Activated naive CD8-positive, alpha-beta T cell treated with anti-CD3 and anti-CD28 coated beads for 36 hours (primary cell): ENCODE data around the gene COL4A6. TPM values are rescaled to one million over a fixed set of nuclear protein-coding genes. Genes with fewer than 3 reads are reported as not detected.

ENCODE experiments used
- DNase-seq: peaks from one replicate; pipeline ENCODE4 v3.0.0; 2021
- H3K27ac Mint-ChIP-seq: one replicate; pipeline ENCODE4 v1.8.0; 2022; ENCODE audit warnings: mild to moderate bottlenecking, moderate library complexity, mixed read lengths
- H3K27me3 Mint-ChIP-seq: one replicate; pipeline ENCODE4 v1.8.0; 2022; ENCODE audit warnings: mild to moderate bottlenecking, mixed read lengths
- H3K36me3 Mint-ChIP-seq: one replicate; pipeline ENCODE4 v1.8.0; 2021; ENCODE audit warnings: mild to moderate bottlenecking, mixed read lengths
- H3K4me1 Mint-ChIP-seq: one replicate; pipeline ENCODE4 v1.8.0; 2021; ENCODE audit warnings: mixed read lengths
- H3K4me3 Mint-ChIP-seq: one replicate; pipeline ENCODE4 v1.8.0; 2022; ENCODE audit warnings: mild to moderate bottlenecking, moderate library complexity, mixed read lengths
- H3K9me3 Mint-ChIP-seq: one replicate; pipeline ENCODE4 v1.8.0; 2022; ENCODE audit warnings: mixed read lengths
- total RNA-seq, 2 experiments: library from RNA; stranded (reverse); gene quantifications; one replicate each; pipeline ENCODE4 v1.2.3, GENCODE V29; 2021

COL4A6 gene
- total RNA-seq, 2 experiments from 2014 or later: not detected

- Mint-ChIP-seq H3K27ac (no peak overlapping the region), H3K9me3 (no peaks in the 10 kb centered on the region), H3K36me3 (no peaks in the 10 kb centered on the region), H3K4me3 (no peak overlapping the region), H3K4me1 (no peaks in the 10 kb centered on the region), H3K27me3 (no peaks in the 10 kb centered on the region)
- no peak for DNase-seq
Observed at GRCh38 chrX:108316456-108316855, 121.8 kb downstream of the COL4A6 start.

GRCh38 chrX:108313669-108314068 lies 124.6 kb downstream of the COL4A6 start:
- no peaks in the 10 kb centered on the region for H3K4me1 Mint-ChIP-seq
- no peak overlapping the region for H3K27ac Mint-ChIP-seq
- H3K4me3 Mint-ChIP-seq: no peak overlapping the region
- no peaks in the 10 kb centered on the region for H3K9me3 Mint-ChIP-seq
- no peaks in the 10 kb centered on the region for H3K36me3 Mint-ChIP-seq
- no peak for DNase-seq
- H3K27me3 Mint-ChIP-seq: no peaks in the 10 kb centered on the region

GRCh38 chrX:108312957-108313356 lies 125.3 kb downstream of the COL4A6 start:
- no peak overlapping the region for H3K27ac Mint-ChIP-seq

GRCh38 chrX:108312011-108312410 lies 126.2 kb downstream of the COL4A6 start:
- DNase-seq: no peak
- no peak overlapping the region for H3K27ac Mint-ChIP-seq
- no peak overlapping the region for H3K4me3 Mint-ChIP-seq
- H3K36me3 Mint-ChIP-seq: no peaks in the 10 kb centered on the region
- no peaks in the 10 kb centered on the region for H3K9me3 Mint-ChIP-seq
- no peaks in the 10 kb centered on the region for H3K4me1 Mint-ChIP-seq
- H3K27me3 Mint-ChIP-seq: no peaks in the 10 kb centered on the region

More at GRCh38 chrX:108312957-108313356, 125.3 kb downstream of the COL4A6 start:
- no peaks in the 10 kb centered on the region for H3K27me3 Mint-ChIP-seq
- H3K36me3 Mint-ChIP-seq: no peaks in the 10 kb centered on the region
- DNase-seq: no peak
- no peak overlapping the region for H3K4me3 Mint-ChIP-seq
- H3K4me1 Mint-ChIP-seq: no peaks in the 10 kb centered on the region
- no peaks in the 10 kb centered on the region for H3K9me3 Mint-ChIP-seq

GRCh38 chrX:108310506-108310905 lies 127.7 kb downstream of the COL4A6 start:
- H3K27ac Mint-ChIP-seq: no peak overlapping the region
- no peaks in the 10 kb centered on the region for H3K4me1 Mint-ChIP-seq

GRCh38 chrX:108309144-108309543 lies 129.1 kb downstream of the COL4A6 start:
- Mint-ChIP-seq H3K4me1 (no peaks in the 10 kb centered on the region), H3K27ac (no peak overlapping the region), H3K27me3 (no peaks in the 10 kb centered on the region), H3K4me3 (no peak overlapping the region), H3K9me3 (no peaks in the 10 kb centered on the region), H3K36me3 (no peaks in the 10 kb centered on the region)
- no peak for DNase-seq

More at GRCh38 chrX:108310506-108310905, 127.7 kb downstream of the COL4A6 start:
- Mint-ChIP-seq H3K9me3 (no peaks in the 10 kb centered on the region), H3K4me3 (no peak overlapping the region), H3K36me3 (no peaks in the 10 kb centered on the region), H3K27me3 (no peaks in the 10 kb centered on the region)
- no peak for DNase-seq

- DNase-seq: no peak
- H3K27me3 Mint-ChIP-seq: no peaks in the 10 kb centered on the region
- H3K36me3 Mint-ChIP-seq: no peaks in the 10 kb centered on the region
- H3K9me3 Mint-ChIP-seq: no peaks in the 10 kb centered on the region
- H3K4me1 Mint-ChIP-seq: no peaks in the 10 kb centered on the region
- no peak overlapping the region for H3K27ac Mint-ChIP-seq
- no peak overlapping the region for H3K4me3 Mint-ChIP-seq
Observed at GRCh38 chrX:108307132-108308085, 130.8 kb downstream of the COL4A6 start.

GRCh38 chrX:108306086-108306485 lies 132.1 kb downstream of the COL4A6 start:
- H3K4me3 Mint-ChIP-seq: no peak overlapping the region
- no peaks in the 10 kb centered on the region for H3K27me3 Mint-ChIP-seq
- H3K36me3 Mint-ChIP-seq: no peaks in the 10 kb centered on the region
- H3K4me1 Mint-ChIP-seq: no peaks in the 10 kb centered on the region
- no peaks in the 10 kb centered on the region for H3K9me3 Mint-ChIP-seq
- DNase-seq: no peak
- no peak overlapping the region for H3K27ac Mint-ChIP-seq

GRCh38 chrX:108304757-108305156 lies 133.5 kb downstream of the COL4A6 start:
- Mint-ChIP-seq H3K4me3 (no peak overlapping the region), H3K9me3 (no peaks in the 10 kb centered on the region), H3K27ac (no peak overlapping the region), H3K36me3 (no peaks in the 10 kb centered on the region), H3K4me1 (no peaks in the 10 kb centered on the region), H3K27me3 (no peaks in the 10 kb centered on the region)
- DNase-seq: no peak

- H3K4me1 Mint-ChIP-seq: no peaks in the 10 kb centered on the region
- H3K36me3 Mint-ChIP-seq: no peaks in the 10 kb centered on the region
- H3K9me3 Mint-ChIP-seq: no peaks in the 10 kb centered on the region
- H3K4me3 Mint-ChIP-seq: no peak overlapping the region
- H3K27me3 Mint-ChIP-seq: no peaks in the 10 kb centered on the region
- H3K27ac Mint-ChIP-seq: no peak overlapping the region
- no peak for DNase-seq
Observed at GRCh38 chrX:108304210-108304609, 134.0 kb downstream of the COL4A6 start.

GRCh38 chrX:108303682-108304081 lies 134.5 kb downstream of the COL4A6 start:
- Mint-ChIP-seq H3K27me3 (no peaks in the 10 kb centered on the region), H3K9me3 (no peaks in the 10 kb centered on the region), H3K27ac (no peak overlapping the region), H3K36me3 (no peaks in the 10 kb centered on the region), H3K4me1 (no peaks in the 10 kb centered on the region), H3K4me3 (no peak overlapping the region)
- DNase-seq: no peak

GRCh38 chrX:108299704-108300103 lies 138.5 kb downstream of the COL4A6 start:
- Mint-ChIP-seq H3K4me1 (no peaks in the 10 kb centered on the region), H3K27me3 (no peaks in the 10 kb centered on the region), H3K9me3 (no peaks in the 10 kb centered on the region), H3K27ac (no peak overlapping the region), H3K4me3 (no peak overlapping the region), H3K36me3 (no peaks in the 10 kb centered on the region)
- no peak for DNase-seq

- no peaks in the 10 kb centered on the region for H3K36me3 Mint-ChIP-seq
- no peak for DNase-seq
- H3K27ac Mint-ChIP-seq: no peak overlapping the region
- H3K4me1 Mint-ChIP-seq: no peaks in the 10 kb centered on the region
- H3K4me3 Mint-ChIP-seq: no peak overlapping the region
- H3K27me3 Mint-ChIP-seq: no peaks in the 10 kb centered on the region
- no peaks in the 10 kb centered on the region for H3K9me3 Mint-ChIP-seq
Observed at GRCh38 chrX:108299101-108299591, 139.1 kb downstream of the COL4A6 start.

GRCh38 chrX:108298165-108298602 lies 140.0 kb downstream of the COL4A6 start:
- Mint-ChIP-seq H3K27me3 (no peaks in the 10 kb centered on the region), H3K36me3 (no peaks in the 10 kb centered on the region), H3K9me3 (no peaks in the 10 kb centered on the region), H3K27ac (no peak overlapping the region), H3K4me3 (no peak overlapping the region), H3K4me1 (no peaks in the 10 kb centered on the region)
- DNase-seq: no peak

GRCh38 chrX:108297290-108297689 lies 140.9 kb downstream of the COL4A6 start:
- no peak overlapping the region for H3K4me3 Mint-ChIP-seq
- no peaks in the 10 kb centered on the region for H3K4me1 Mint-ChIP-seq
- DNase-seq: no peak
- no peak overlapping the region for H3K27ac Mint-ChIP-seq
- H3K27me3 Mint-ChIP-seq: no peaks in the 10 kb centered on the region
- H3K9me3 Mint-ChIP-seq: no peaks in the 10 kb centered on the region
- no peaks in the 10 kb centered on the region for H3K36me3 Mint-ChIP-seq

- Mint-ChIP-seq H3K27me3 (peaks cover 3% of the 10 kb centered on the region), H3K27ac (no peak overlapping the region), H3K4me3 (no peak overlapping the region), H3K4me1 (no peaks in the 10 kb centered on the region), H3K9me3 (no peaks in the 10 kb centered on the region), H3K36me3 (no peaks in the 10 kb centered on the region)
- no peak for DNase-seq
Observed at GRCh38 chrX:108292053-108292452, 146.2 kb downstream of the COL4A6 start.
